Naive thymus-derived CD4-positive, alpha-beta T cell (primary cell): ENCODE results near the gene SOWAHC. TPM values are rescaled to one million over a fixed set of nuclear protein-coding genes. Genes with fewer than 3 reads are reported as not detected.

Experiments used
- ATAC-seq: fragments of 150-1000 bp; cut with Tn5 transposase; 2 replicates; pipeline ENCODE4 v1.10.0; 2021; ENCODE audit warnings: mild to moderate bottlenecking, moderate library complexity
- CTCF ChIA-PET: fragments of 350-600 bp; sonication (Branson Sonifier 250); formaldehyde crosslinking; loops from one replicate; lab custom pipeline; 2021; ENCODE audit warnings: antibody characterized with exemption; lab: Charles Lee
- POLR2A ChIA-PET: fragments of 350-600 bp; sonication (Branson Sonifier 250); formaldehyde crosslinking; loops from one replicate; lab custom pipeline; 2021; ENCODE audit warnings: antibody characterized with exemption, inconsistent platforms; lab: Charles Lee
- DNase-seq, 9 donors: peaks; one replicate each; pipeline versions ENCODE4 v3.0.0 to v3.0.0-alpha.2; 2020 to 2022; ENCODE audit warnings: mixed read lengths in 1 of 9
- H3K27ac ChIP-seq: one replicate; pipeline ENCODE4 v1.7.0; 2013; ENCODE audit warnings: mild to moderate bottlenecking, low read depth, low read length, moderate library complexity
- H3K27me3 ChIP-seq, 2 donors: one replicate each; pipeline ENCODE4 v1.7.0; 2013; ENCODE audit warnings: low read length in 2 of 2, mild to moderate bottlenecking in 2 of 2, moderate library complexity in 2 of 2; ENCODE audit not compliant: control insufficient read depth in 2 of 2, insufficient read depth in 2 of 2
- H3K36me3 ChIP-seq, 3 experiments: 1 replicate in 2 of 3; 2 replicates in 1 of 3; pipeline ENCODE4 v1.7.0; 2013; ENCODE audit warnings: low read length in 3 of 3, mild to moderate bottlenecking in 3 of 3, moderate library complexity in 1 of 3; ENCODE audit not compliant: insufficient read depth in 3 of 3, control insufficient read depth in 2 of 3
- H3K4me1 ChIP-seq, 2 donors: one replicate each; pipeline ENCODE4 v1.7.0; 2013; ENCODE audit warnings: low read length in 2 of 2, mild to moderate bottlenecking in 2 of 2, moderate library complexity in 1 of 2; ENCODE audit not compliant: control insufficient read depth in 2 of 2, insufficient read depth in 2 of 2
- H3K4me3 ChIP-seq: 2 replicates; pipeline ENCODE4 v1.7.0; 2013; ENCODE audit warnings: mild to moderate bottlenecking, low read length
- H3K9me3 ChIP-seq, 3 experiments: 1 replicate in 2 of 3; 2 replicates in 1 of 3; pipeline ENCODE4 v1.7.0; 2013; ENCODE audit warnings: low read length in 3 of 3; ENCODE audit not compliant: control insufficient read depth in 2 of 3
- H3K27ac Mint-ChIP-seq, 9 donors: one replicate each; pipeline ENCODE4 v1.8.0; 2020 to 2022; ENCODE audit warnings: mixed read lengths in 9 of 9, mild to moderate bottlenecking in 8 of 9, moderate library complexity in 5 of 9, inconsistent platforms in 2 of 9
- H3K27me3 Mint-ChIP-seq, 5 donors: one replicate each; pipeline ENCODE4 v1.8.0; 2021 to 2022; ENCODE audit warnings: mixed read lengths in 5 of 5, mild to moderate bottlenecking in 1 of 5
- H3K36me3 Mint-ChIP-seq, 5 donors: one replicate each; pipeline ENCODE4 v1.8.0; 2020 to 2022; ENCODE audit warnings: mixed read lengths in 5 of 5, mild to moderate bottlenecking in 3 of 5, inconsistent platforms in 1 of 5
- H3K4me1 Mint-ChIP-seq, 7 donors: one replicate each; pipeline ENCODE4 v1.8.0; 2020 to 2022; ENCODE audit warnings: mixed read lengths in 7 of 7, mild to moderate bottlenecking in 3 of 7, inconsistent platforms in 1 of 7
- H3K4me3 Mint-ChIP-seq, 10 donors: one replicate each; pipeline ENCODE4 v1.8.0; 2020 to 2022; ENCODE audit warnings: mild to moderate bottlenecking in 10 of 10, mixed read lengths in 10 of 10, moderate library complexity in 6 of 10, inconsistent platforms in 2 of 10
- H3K9me3 Mint-ChIP-seq, 11 donors: one replicate each; pipeline ENCODE4 v1.8.0; 2020 to 2022; ENCODE audit warnings: mixed read lengths in 11 of 11, mild to moderate bottlenecking in 4 of 11, inconsistent platforms in 1 of 11, moderate library complexity in 1 of 11
- intact Hi-C, 2 donors: fragments of 100-400 bp; cut with micrococcal nuclease; formaldehyde crosslinking; loops; one replicate each; pipeline ENCODE4 v1.15.1; 2023
- polyA plus RNA-seq, 2 donors: library from polyadenylated mRNA; unstranded; fragments of 300-500 nt; fragmentation: Illumina TruSeq; gene quantifications; one replicate each; pipeline ENCODE4 v1.2.3, GENCODE V29; 2021
- total RNA-seq, 6 experiments: library from RNA in 5 of 6; stranded (reverse) in 5 of 6; gene quantifications; 1 replicate in 5 of 6; 2 replicates in 1 of 6; pipeline ENCODE4 v1.2.3 and lab custom pipeline; 2021 to 2026

SOWAHC gene
- total and polyA plus RNA-seq, 7 experiments from 2014 or later = 0.16 to 1.2 (median 0.89) TPM

- Histone ChIP-seq H3K4me1 (no peaks in the 10 kb centered on the region), H3K27me3 (peaks cover 3 to 17% of the 10 kb centered on the region in 2 donors), H3K27ac (no peak overlapping the region), H3K4me3 (peak overlapping the region; percentile 64), H3K36me3 (no peaks in the 10 kb centered on the region), H3K9me3 (peaks cover 0 to 8% (median 0%) of the 10 kb centered on the region in 3 experiments)
- DNase-seq (peak in 5 of 9 donors; percentile 2 to 24 (median 9)), ATAC-seq (no peak)
- peaks cover 0 to 20% (median 13%) of the 10 kb centered on the region in 7 donors for H3K4me1 Mint-ChIP-seq
- H3K27ac Mint-ChIP-seq = no peak overlapping the region
- peaks cover 51 to 81% (median 58%) of the 10 kb centered on the region in 5 donors for H3K27me3 Mint-ChIP-seq
- ChIA-PET CTCF (no interaction called here), POLR2A (no interaction called here)
- intact Hi-C loops = loop anchor here (2.0 to 10.0 kb wide), 5 partner anchors 583 to 1166 kb away; partner anchors contain the start of genes CCDC138 (in 1 of the 2), GCC2 (in 1 of the 2), LIMS1 (in 1 of the 2) and NPHP1 (in 1 of the 2)
- peak overlapping the region in 6 of 10 donors; percentile 37 to 81 (median 62) for H3K4me3 Mint-ChIP-seq
- H3K9me3 Mint-ChIP-seq = peaks cover 0 to 47% (median 6%) of the 10 kb centered on the region in 11 donors
- H3K36me3 Mint-ChIP-seq = peaks cover 0 to 13% (median 1%) of the 10 kb centered on the region in 5 donors
Observed at GRCh38 chr2:109614715-109615636, 812 bp downstream of the SOWAHC start.

GRCh38 chr2:109615637-109616144 is 1.5 kb downstream of the SOWAHC start:
- ChIA-PET POLR2A (no interaction called here), CTCF (no interaction called here)
- ATAC-seq = no peak
- peaks cover 47 to 79% (median 62%) of the 10 kb centered on the region in 5 donors for H3K27me3 Mint-ChIP-seq
- Histone ChIP-seq H3K27me3 (peaks cover 3 to 17% of the 10 kb centered on the region in 2 donors), H3K27ac (no peak overlapping the region), H3K4me1 (no peaks in the 10 kb centered on the region), H3K36me3 (no peaks in the 10 kb centered on the region), H3K9me3 (peaks cover 0 to 8% (median 0%) of the 10 kb centered on the region in 3 experiments), H3K4me3 (no peak overlapping the region)
- H3K9me3 Mint-ChIP-seq = peaks cover 0 to 43% (median 6%) of the 10 kb centered on the region in 11 donors
- H3K27ac Mint-ChIP-seq = peak overlapping the region in 1 of 9 donors; percentile 18
- peaks cover 0 to 13% (median 1%) of the 10 kb centered on the region in 5 donors for H3K36me3 Mint-ChIP-seq
- H3K4me1 Mint-ChIP-seq = peaks cover 0 to 20% (median 13%) of the 10 kb centered on the region in 7 donors
- intact Hi-C loops = loop anchor here (2.0 to 10.0 kb wide), 4 partner anchors 589 to 1167 kb away; partner anchors contain the start of genes CCDC138 (in 1 of the 2), GCC2 (in 1 of the 2), LIMS1 (in 1 of the 2) and NPHP1 (in 1 of the 2)
- DNase-seq = peak in 1 of 9 donors; percentile 2
- peak overlapping the region; percentile 27 to 81 (median 55) for H3K4me3 Mint-ChIP-seq

- no peak overlapping the region for H3K4me3 ChIP-seq
- peaks cover 0 to 40% (median 5%) of the 10 kb centered on the region in 11 donors for H3K9me3 Mint-ChIP-seq
- H3K36me3 ChIP-seq = no peaks in the 10 kb centered on the region
- intact Hi-C loops = loop anchor here (10.0 kb wide), 2 partner anchors 589 to 1081 kb away; partner anchors contain the start of genes LIMS1 (in 1 of the 2) and NPHP1 (in 1 of the 2)
- peaks cover 49 to 75% (median 61%) of the 10 kb centered on the region in 5 donors for H3K27me3 Mint-ChIP-seq
- no peak overlapping the region for H3K27ac ChIP-seq
- H3K4me1 Mint-ChIP-seq = peaks cover 0 to 20% (median 13%) of the 10 kb centered on the region in 7 donors
- H3K9me3 ChIP-seq = peaks cover 0 to 8% (median 0%) of the 10 kb centered on the region in 3 experiments
- no peaks in the 10 kb centered on the region for H3K4me1 ChIP-seq
- DNase-seq = no peak
- no peak for ATAC-seq
- H3K27ac Mint-ChIP-seq = no peak overlapping the region
- peak overlapping the region in 8 of 10 donors; percentile 26 to 81 (median 54) for H3K4me3 Mint-ChIP-seq
- peaks cover 3 to 17% of the 10 kb centered on the region in 2 donors for H3K27me3 ChIP-seq
- peaks cover 0 to 13% (median 1%) of the 10 kb centered on the region in 5 donors for H3K36me3 Mint-ChIP-seq
- ChIA-PET POLR2A (no interaction called here), CTCF (no interaction called here)
Observed at GRCh38 chr2:109616184-109616583, 2.0 kb downstream of the SOWAHC start.

- no peak overlapping the region for H3K4me3 ChIP-seq
- POLR2A ChIA-PET = no interaction called here
- no peaks in the 10 kb centered on the region for H3K36me3 ChIP-seq
- Mint-ChIP-seq H3K4me1 (peaks cover 0 to 9% (median 2%) of the 10 kb centered on the region in 7 donors), H3K36me3 (peaks cover 0 to 8% (median 0%) of the 10 kb centered on the region in 5 donors), H3K9me3 (peaks cover 0 to 17% (median 0%) of the 10 kb centered on the region in 11 donors), H3K27ac (no peak overlapping the region), H3K27me3 (peaks cover 51 to 65% (median 56%) of the 10 kb centered on the region in 5 donors), H3K4me3 (no peak overlapping the region)
- DNase-seq (no peak), ATAC-seq (no peak)
- peaks cover 0 to 8% (median 0%) of the 10 kb centered on the region in 3 experiments for H3K9me3 ChIP-seq
- H3K27me3 ChIP-seq = peaks cover 3 to 17% of the 10 kb centered on the region in 2 donors
- intact Hi-C loops = loop anchor here (10.0 kb wide), 2 partner anchors 586 to 1084 kb away; partner anchors contain the start of genes LIMS1 (in 1 of the 2) and NPHP1 (in 1 of the 2)
- H3K27ac ChIP-seq = no peak overlapping the region
- CTCF ChIA-PET = no interaction called here
- H3K4me1 ChIP-seq = no peaks in the 10 kb centered on the region
Observed at GRCh38 chr2:109619032-109619615, 5.0 kb downstream of the SOWAHC start.

GRCh38 chr2:109623297-109623696 is 9.1 kb downstream of the SOWAHC start:
- Mint-ChIP-seq H3K27ac (no peak overlapping the region), H3K4me1 (no peaks in the 10 kb centered on the region), H3K9me3 (no peaks in the 10 kb centered on the region), H3K4me3 (no peak overlapping the region), H3K27me3 (peaks cover 24 to 45% (median 40%) of the 10 kb centered on the region in 5 donors), H3K36me3 (peaks cover 0 to 3% (median 0%) of the 10 kb centered on the region in 5 donors)
- intact Hi-C loops = no loop called here
- Histone ChIP-seq H3K4me3 (no peak overlapping the region), H3K27me3 (no peaks in the 10 kb centered on the region), H3K27ac (no peak overlapping the region), H3K9me3 (no peaks in the 10 kb centered on the region), H3K36me3 (no peaks in the 10 kb centered on the region), H3K4me1 (no peaks in the 10 kb centered on the region)
- ATAC-seq (no peak), DNase-seq (no peak)
- ChIA-PET POLR2A (no interaction called here), CTCF (no interaction called here)

- H3K9me3 Mint-ChIP-seq = no peaks in the 10 kb centered on the region
- H3K4me3 Mint-ChIP-seq = no peak overlapping the region
- no peaks in the 10 kb centered on the region for H3K9me3 ChIP-seq
- H3K4me1 Mint-ChIP-seq = no peaks in the 10 kb centered on the region
- H3K4me3 ChIP-seq = no peak overlapping the region
- peaks cover 21 to 42% (median 37%) of the 10 kb centered on the region in 5 donors for H3K27me3 Mint-ChIP-seq
- no peak overlapping the region for H3K27ac Mint-ChIP-seq
- no peaks in the 10 kb centered on the region for H3K36me3 ChIP-seq
- no peak for ATAC-seq
- peaks cover 0 to 3% (median 0%) of the 10 kb centered on the region in 5 donors for H3K36me3 Mint-ChIP-seq
- no peak for DNase-seq
- ChIA-PET CTCF (no interaction called here), POLR2A (no interaction called here)
- H3K27ac ChIP-seq = no peak overlapping the region
- H3K4me1 ChIP-seq = no peaks in the 10 kb centered on the region
- H3K27me3 ChIP-seq = no peaks in the 10 kb centered on the region
- intact Hi-C loops = no loop called here
Observed at GRCh38 chr2:109623923-109624322, 9.8 kb downstream of the SOWAHC start.
